ENCODE measurements around the gene C1orf21.

The C1orf21 gene

GRCh38 chr1:184408580-184408979, 21.8 kb downstream of the C1orf21 start:
- Histone ChIP-seq H3K4me1 (no peaks in the 10 kb centered on the region), H2AFZ (no peak overlapping the region), H3K27me3 (ENCODE audit: control insufficient read depth, insufficient read depth, low read length) (no peaks in the 10 kb centered on the region), H3K36me3 (ENCODE audit: control insufficient read depth, insufficient read depth, low read length) (no peaks in the 10 kb centered on the region), H3K4me3 (ENCODE audit: low read depth, low read length) (no peak overlapping the region), H3K4me2 (ENCODE audit: low read length) (no peak overlapping the region), H3K27ac (no peak overlapping the region), H3K9me3 (ENCODE audit: control insufficient read depth, low read length) (no peaks in the 10 kb centered on the region), H3K9ac (no peak overlapping the region), H3K79me2 (no peaks in the 10 kb centered on the region)
- TF ChIP-seq CTCF (IDR thresholded peaks at IDR 0.05) = no peak

- no peak for TF ChIP-seq CTCF (IDR thresholded peaks at IDR 0.05)
- no peaks in the 10 kb centered on the region for H3K9me3 ChIP-seq (ENCODE audit: control insufficient read depth, low read length)
- H3K27me3 ChIP-seq (ENCODE audit: control insufficient read depth, insufficient read depth, low read length) = no peaks in the 10 kb centered on the region
- H3K27ac ChIP-seq = no peak overlapping the region
- no peaks in the 10 kb centered on the region for H3K4me1 ChIP-seq
- no peak overlapping the region for H3K4me2 ChIP-seq (ENCODE audit: low read length)
- no peaks in the 10 kb centered on the region for H3K36me3 ChIP-seq (ENCODE audit: control insufficient read depth, insufficient read depth, low read length)
- no peaks in the 10 kb centered on the region for H3K79me2 ChIP-seq
- H2AFZ ChIP-seq = no peak overlapping the region
- H3K9ac ChIP-seq = no peak overlapping the region
- no peak overlapping the region for H3K4me3 ChIP-seq (ENCODE audit: low read depth, low read length)
Observed at GRCh38 chr1:184409011-184409410, 22.2 kb downstream of the C1orf21 start.

GRCh38 chr1:184412472-184412871, 25.6 kb downstream of the C1orf21 start:
- no peaks in the 10 kb centered on the region for H3K9me3 ChIP-seq (ENCODE audit: control insufficient read depth, low read length)
- no peak for TF ChIP-seq CTCF (IDR thresholded peaks at IDR 0.05)
- no peaks in the 10 kb centered on the region for H3K27me3 ChIP-seq (ENCODE audit: control insufficient read depth, insufficient read depth, low read length)
- H3K4me2 ChIP-seq (ENCODE audit: low read length) = no peak overlapping the region
- H3K79me2 ChIP-seq = no peaks in the 10 kb centered on the region
- no peak overlapping the region for H2AFZ ChIP-seq
- no peaks in the 10 kb centered on the region for H3K36me3 ChIP-seq (ENCODE audit: control insufficient read depth, insufficient read depth, low read length)
- no peak overlapping the region for H3K4me3 ChIP-seq (ENCODE audit: low read depth, low read length)
- H3K9ac ChIP-seq = no peak overlapping the region
- no peaks in the 10 kb centered on the region for H3K4me1 ChIP-seq
- H3K27ac ChIP-seq = no peak overlapping the region

GRCh38 chr1:184416481-184416880, 29.7 kb downstream of the C1orf21 start:
- Histone ChIP-seq H3K79me2 (no peaks in the 10 kb centered on the region), H3K9me3 (ENCODE audit: control insufficient read depth, low read length) (no peaks in the 10 kb centered on the region), H3K4me2 (ENCODE audit: low read length) (no peak overlapping the region), H3K4me1 (no peaks in the 10 kb centered on the region), H3K36me3 (ENCODE audit: control insufficient read depth, insufficient read depth, low read length) (no peaks in the 10 kb centered on the region), H2AFZ (no peak overlapping the region), H3K27me3 (ENCODE audit: control insufficient read depth, insufficient read depth, low read length) (no peaks in the 10 kb centered on the region), H3K9ac (no peak overlapping the region), H3K4me3 (ENCODE audit: low read depth, low read length) (no peak overlapping the region), H3K27ac (no peak overlapping the region)
- no peak for TF ChIP-seq CTCF (IDR thresholded peaks at IDR 0.05)

GRCh38 chr1:184416946-184417345, 30.1 kb downstream of the C1orf21 start:
- H3K9ac ChIP-seq = no peak overlapping the region
- H3K9me3 ChIP-seq (ENCODE audit: control insufficient read depth, low read length) = no peaks in the 10 kb centered on the region
- no peak overlapping the region for H3K4me2 ChIP-seq (ENCODE audit: low read length)
- H3K36me3 ChIP-seq (ENCODE audit: control insufficient read depth, insufficient read depth, low read length) = no peaks in the 10 kb centered on the region
- TF ChIP-seq CTCF (IDR thresholded peaks at IDR 0.05) = no peak
- no peaks in the 10 kb centered on the region for H3K27me3 ChIP-seq (ENCODE audit: control insufficient read depth, insufficient read depth, low read length)
- H3K4me3 ChIP-seq (ENCODE audit: low read depth, low read length) = no peak overlapping the region
- H3K4me1 ChIP-seq = no peaks in the 10 kb centered on the region
- no peak overlapping the region for H2AFZ ChIP-seq
- H3K27ac ChIP-seq = no peak overlapping the region
- no peaks in the 10 kb centered on the region for H3K79me2 ChIP-seq

Data from parathyroid adenoma (tissue), 2 donors.